Measurements from ENCODE around the gene PPP2R5A.
"Not testable (repeated sequence)": the region's sequence is repeated elsewhere in the genome, so short reads cannot be mapped to it uniquely, and the experiment has no call there.

PPP2R5A gene

GRCh38 chr1:212269306-212269705 is 15.9 kb upstream of the PPP2R5A start:
- no peak for DNase-seq

- DNase-seq: no peak
Measured at GRCh38 chr1:212270564-212270963, 14.6 kb upstream of the PPP2R5A start.

GRCh38 chr1:212271234-212271633 is 14.0 kb upstream of the PPP2R5A start:
- no peak for DNase-seq

GRCh38 chr1:212271823-212272485 is 13.3 kb upstream of the PPP2R5A start:
- DNase-seq: no peak

GRCh38 chr1:212281590-212281989 is 3.6 kb upstream of the PPP2R5A start:
- DNase-seq: no peak

GRCh38 chr1:212283741-212284140 is 1.5 kb upstream of the PPP2R5A start:
- no peak for DNase-seq

GRCh38 chr1:212284332-212284743 is 872 bp upstream of the PPP2R5A start:
- no peak for DNase-seq

- peak; percentile 75 for DNase-seq
Measured at GRCh38 chr1:212285685-212286555, 710 bp downstream of the PPP2R5A start.

- DNase-seq: no peak
Measured at GRCh38 chr1:212286556-212287131, 1.4 kb downstream of the PPP2R5A start.

GRCh38 chr1:212287261-212287895 is 2.2 kb downstream of the PPP2R5A start:
- DNase-seq: no peak

GRCh38 chr1:212287995-212288394 is 2.8 kb downstream of the PPP2R5A start:
- DNase-seq: not testable (repeated sequence)

GRCh38 chr1:212288615-212289014 is 3.4 kb downstream of the PPP2R5A start:
- DNase-seq: no peak

GRCh38 chr1:212289262-212290077 is 4.3 kb downstream of the PPP2R5A start:
- DNase-seq: no peak

GRCh38 chr1:212290608-212291007 is 5.4 kb downstream of the PPP2R5A start:
- DNase-seq: no peak

GRCh38 chr1:212291505-212292134 is 6.4 kb downstream of the PPP2R5A start:
- peak; percentile 47 for DNase-seq

GRCh38 chr1:212292250-212293105 is 7.3 kb downstream of the PPP2R5A start:
- no peak for DNase-seq

GRCh38 chr1:212293579-212293978 is 8.4 kb downstream of the PPP2R5A start:
- DNase-seq: no peak

- DNase-seq: no peak
Measured at GRCh38 chr1:212294983-212295382, 9.8 kb downstream of the PPP2R5A start.

GRCh38 chr1:212295579-212295978 is 10.4 kb downstream of the PPP2R5A start:
- DNase-seq: peak; percentile 44

GRCh38 chr1:212297338-212297737 is 12.1 kb downstream of the PPP2R5A start:
- no peak for DNase-seq

- no peak for DNase-seq
Measured at GRCh38 chr1:212301580-212301979, 16.4 kb downstream of the PPP2R5A start.
